HG03378 (cell line): Measurements from ENCODE around the gene GPC5.
"Not testable (repeated sequence)": the region's sequence is repeated elsewhere in the genome, so short reads cannot be mapped to it uniquely, and the experiment has no call there.

Experiments used
- ATAC-seq: cut with Tn5 transposase; IDR thresholded peaks from one replicate; pipeline ENCODE4 v1.9.1; 2021; ENCODE audit warnings: mild to moderate bottlenecking, moderate library complexity; ENCODE audit not compliant: unreplicated experiment

GPC5 gene

DNA sequence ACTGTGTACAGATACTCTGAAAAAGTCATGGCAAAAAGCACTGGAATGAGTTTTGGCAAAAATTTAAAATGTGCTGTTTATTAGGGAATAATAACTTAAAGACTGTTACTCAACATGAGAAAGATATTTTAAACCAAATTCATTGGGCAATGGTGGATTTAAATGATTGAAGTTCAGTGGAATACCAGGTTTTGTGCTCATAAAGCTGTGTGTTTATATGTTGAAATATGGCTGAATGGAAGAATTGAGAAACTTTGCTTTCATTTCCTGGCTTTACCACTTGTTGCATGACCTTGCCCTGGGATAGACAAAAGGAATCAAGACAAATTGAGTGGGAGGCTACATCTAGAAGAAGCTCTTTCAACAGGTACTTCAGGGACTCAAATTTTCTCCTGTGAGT is 246.4 kb downstream of the GPC5 start:
- no peak for ATAC-seq

GRCh38 chr13:91647361-91647990 is 249.1 kb downstream of the GPC5 start:
- ATAC-seq: no peak

DNA sequence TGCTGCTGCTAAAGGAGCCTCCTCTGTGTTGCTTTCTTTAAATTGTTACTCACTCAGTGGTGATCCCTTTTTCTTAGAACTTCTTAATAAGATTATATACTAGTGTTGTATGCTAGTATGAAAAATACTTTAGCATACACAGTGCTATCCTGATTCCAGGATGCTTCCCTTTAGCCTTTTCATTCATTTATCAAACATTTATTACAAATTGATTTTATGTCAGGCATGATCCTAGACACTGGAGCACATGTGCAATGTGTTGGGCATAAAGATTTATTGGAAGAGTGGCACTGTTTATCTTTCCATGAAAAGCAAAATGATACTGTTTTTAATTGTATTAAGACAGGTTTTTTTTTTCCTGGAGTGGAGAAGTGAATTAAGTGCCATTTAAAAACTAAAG is 249.6 kb downstream of the GPC5 start:
- no peak for ATAC-seq

DNA sequence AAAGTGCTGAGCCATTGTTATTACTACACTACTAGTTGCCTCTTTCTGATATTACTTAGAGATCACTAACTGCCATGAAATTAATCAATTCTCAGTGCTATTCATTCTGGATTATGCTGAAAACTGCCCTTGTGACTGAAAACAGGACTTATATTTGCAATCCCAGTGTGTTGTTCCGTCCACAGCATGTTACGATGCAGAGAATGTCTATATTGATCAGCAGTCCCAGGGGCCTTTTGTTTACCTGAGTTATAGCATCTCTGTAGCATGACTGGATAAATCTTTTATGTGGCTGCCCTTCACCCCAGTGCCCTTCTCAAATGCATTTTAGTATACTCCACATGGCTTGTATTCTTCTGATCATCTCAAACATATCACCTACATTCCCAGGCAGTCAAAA is 251.0 kb downstream of the GPC5 start:
- ATAC-seq: no peak

GRCh38 chr13:91652404-91653301 is 254.2 kb downstream of the GPC5 start:
- no peak for ATAC-seq

DNA sequence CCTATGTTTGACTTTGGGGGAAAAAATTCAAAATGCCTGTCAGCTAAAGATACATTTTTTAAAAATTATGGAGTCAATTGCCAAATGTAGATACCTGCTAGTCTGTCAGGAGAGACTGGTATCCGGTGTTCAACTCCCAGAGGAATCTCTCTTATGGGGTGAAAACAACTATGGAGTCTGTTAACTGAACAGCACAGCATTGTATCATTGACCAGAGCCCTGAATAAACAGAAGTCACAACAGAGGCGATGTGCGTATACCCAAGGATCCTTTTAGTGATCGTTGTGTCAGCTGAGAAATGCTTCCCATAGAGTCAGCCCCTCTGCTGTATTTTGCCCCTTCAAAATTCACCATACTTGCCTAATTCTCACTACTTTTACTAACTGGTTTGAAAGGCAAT is 257.3 kb downstream of the GPC5 start:
- no peak for ATAC-seq

DNA sequence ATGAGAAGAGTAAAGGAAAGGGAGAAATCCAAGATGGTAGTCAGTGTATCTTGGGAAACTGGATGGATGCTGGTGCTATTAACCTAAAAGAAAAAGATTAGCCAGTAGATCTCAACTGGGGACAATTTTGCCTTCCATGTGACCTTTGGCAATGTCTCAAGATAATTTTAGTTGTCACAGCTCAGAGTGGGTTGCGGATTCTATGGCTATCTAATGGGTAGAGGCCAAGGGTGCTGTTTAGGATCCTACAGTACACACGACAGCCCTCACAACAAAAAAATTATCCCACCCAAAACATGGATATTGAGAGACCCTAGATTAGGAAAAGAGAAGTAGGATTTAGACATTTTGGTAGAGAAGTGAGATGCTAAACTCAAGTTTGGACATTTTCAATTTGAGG is 258.9 kb downstream of the GPC5 start:
- ATAC-seq: no peak

- ATAC-seq: no peak
Measured at GRCh38 chr13:91659256-91660075, 261.0 kb downstream of the GPC5 start.

GRCh38 chr13:91660076-91660415 is 261.6 kb downstream of the GPC5 start:
- ATAC-seq: no peak

- peak; percentile 53 for ATAC-seq
Measured at GRCh38 chr13:91661692-91662490, 263.5 kb downstream of the GPC5 start.

- ATAC-seq: no peak
Measured at GRCh38 chr13:91664039-91664438, 265.6 kb downstream of the GPC5 start.

DNA sequence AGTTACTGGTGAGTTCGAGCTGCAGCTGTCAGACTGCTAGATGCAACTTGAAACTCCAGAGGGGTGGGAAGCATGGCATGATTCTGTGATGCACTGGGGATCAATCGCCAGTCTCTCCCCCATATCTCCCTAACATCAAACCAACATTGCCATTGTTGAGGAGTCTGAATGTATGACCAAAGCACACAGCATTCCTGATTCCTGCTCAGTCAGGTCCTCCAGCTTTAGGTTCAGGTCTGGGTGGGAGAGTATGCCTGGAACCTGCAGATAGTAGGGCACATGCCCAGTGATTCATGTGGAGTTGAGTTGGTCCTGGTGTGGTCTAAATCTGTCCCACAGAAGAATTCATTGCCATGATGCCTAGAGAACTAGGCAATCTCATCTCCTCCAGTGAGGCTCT is 269.1 kb downstream of the GPC5 start:
- ATAC-seq: no peak

DNA sequence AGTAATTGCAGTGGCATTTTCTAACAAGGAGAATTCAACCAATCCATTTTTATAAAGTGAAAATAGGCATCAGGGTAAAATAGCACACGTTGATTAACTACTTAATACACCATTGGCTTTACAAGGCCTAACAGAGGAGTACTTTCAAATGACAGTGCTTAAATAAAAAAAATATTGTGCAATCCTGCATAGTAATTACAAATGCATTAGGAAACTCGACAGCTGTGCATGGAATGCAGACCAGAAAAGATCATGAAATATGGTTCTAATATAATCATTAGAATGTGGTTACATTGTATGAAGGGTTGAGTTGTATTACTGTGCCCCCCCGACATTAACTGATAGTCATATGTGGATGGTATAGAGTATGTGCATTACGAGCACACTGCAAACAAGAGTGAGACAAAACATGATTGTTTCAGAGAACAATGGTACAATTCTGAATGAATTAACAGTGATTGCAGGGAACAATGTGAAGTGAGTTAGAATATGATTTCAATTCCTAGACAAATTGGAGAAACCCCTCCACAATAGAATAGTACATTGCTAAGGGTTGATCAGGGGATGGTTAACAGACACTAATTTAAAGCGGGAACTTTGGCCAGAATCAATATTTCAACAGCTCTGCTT is 270.6 kb downstream of the GPC5 start:
- no peak for ATAC-seq

GRCh38 chr13:91674347-91674746 is 275.9 kb downstream of the GPC5 start:
- not testable (repeated sequence) for ATAC-seq

GRCh38 chr13:91684746-91685145 is 286.3 kb downstream of the GPC5 start:
- no peak for ATAC-seq

- no peak for ATAC-seq
Measured at GRCh38 chr13:91690944-91691343, 292.5 kb downstream of the GPC5 start.

DNA sequence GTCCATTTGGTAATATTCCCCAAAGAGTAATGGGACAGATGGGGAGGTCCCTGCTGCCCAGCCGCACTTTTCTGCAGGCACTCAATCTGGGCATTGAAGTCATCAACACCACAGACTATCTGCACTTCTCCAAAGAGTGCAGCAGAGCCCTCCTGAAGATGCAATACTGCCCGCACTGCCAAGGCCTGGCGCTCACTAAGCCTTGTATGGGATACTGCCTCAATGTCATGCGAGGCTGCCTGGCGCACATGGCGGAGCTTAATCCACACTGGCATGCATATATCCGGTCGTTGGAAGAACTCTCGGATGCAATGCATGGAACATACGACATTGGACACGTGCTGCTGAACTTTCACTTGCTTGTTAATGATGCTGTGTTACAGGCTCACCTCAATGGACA is 295.0 kb downstream of the GPC5 start:
- no peak for ATAC-seq

- ATAC-seq: no peak
Measured at GRCh38 chr13:91698308-91698707, 299.9 kb downstream of the GPC5 start.

DNA sequence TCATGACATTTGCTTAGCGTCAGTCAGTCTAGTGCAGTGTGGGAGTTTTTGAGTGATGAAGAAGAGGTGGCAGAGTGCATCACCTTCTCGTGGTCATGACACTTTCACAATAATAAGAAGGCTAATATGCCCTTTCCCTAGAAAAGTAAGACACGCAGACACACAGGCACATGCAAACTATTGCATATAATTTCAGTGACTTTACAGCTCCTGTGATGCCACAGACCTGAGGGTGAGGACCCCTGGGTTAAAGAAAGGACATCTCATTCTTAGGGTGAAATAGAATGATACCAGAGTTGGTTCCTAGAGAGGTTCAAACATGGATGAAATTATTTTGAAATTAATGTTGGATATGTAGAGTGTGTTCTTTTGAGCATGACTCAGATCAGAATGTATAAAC is 300.3 kb downstream of the GPC5 start:
- no peak for ATAC-seq

DNA sequence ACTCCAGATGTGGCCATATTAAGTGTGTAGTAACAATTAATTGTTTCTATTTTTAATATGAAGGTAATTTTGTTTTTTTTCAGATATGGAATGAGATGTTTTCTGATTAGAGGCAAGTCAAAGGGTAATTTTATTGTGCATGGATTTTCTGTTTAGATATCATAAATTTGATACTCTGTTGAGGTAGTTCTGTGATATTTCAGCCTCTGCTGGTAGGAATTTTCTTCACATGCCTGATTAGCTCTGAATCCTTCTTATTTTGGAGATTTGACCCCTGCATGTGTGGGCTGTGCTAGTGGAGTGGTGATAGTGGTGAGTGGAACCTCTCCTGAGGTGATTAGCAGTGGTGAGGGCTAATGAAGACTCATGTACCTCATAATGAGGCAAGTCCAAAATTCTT is 301.4 kb downstream of the GPC5 start:
- ATAC-seq: no peak
